GM12801 (cell line): Measurements from ENCODE around the gene RETREG3.

Source experiments
- CTCF ChIP-seq: IDR thresholded peaks from one replicate; pipeline ENCODE4 v1.5.1; 2011; ENCODE audit warnings: control low read depth; ENCODE audit not compliant: insufficient read length; ENCODE audit errors: extremely low read depth

The RETREG3 gene

DNA sequence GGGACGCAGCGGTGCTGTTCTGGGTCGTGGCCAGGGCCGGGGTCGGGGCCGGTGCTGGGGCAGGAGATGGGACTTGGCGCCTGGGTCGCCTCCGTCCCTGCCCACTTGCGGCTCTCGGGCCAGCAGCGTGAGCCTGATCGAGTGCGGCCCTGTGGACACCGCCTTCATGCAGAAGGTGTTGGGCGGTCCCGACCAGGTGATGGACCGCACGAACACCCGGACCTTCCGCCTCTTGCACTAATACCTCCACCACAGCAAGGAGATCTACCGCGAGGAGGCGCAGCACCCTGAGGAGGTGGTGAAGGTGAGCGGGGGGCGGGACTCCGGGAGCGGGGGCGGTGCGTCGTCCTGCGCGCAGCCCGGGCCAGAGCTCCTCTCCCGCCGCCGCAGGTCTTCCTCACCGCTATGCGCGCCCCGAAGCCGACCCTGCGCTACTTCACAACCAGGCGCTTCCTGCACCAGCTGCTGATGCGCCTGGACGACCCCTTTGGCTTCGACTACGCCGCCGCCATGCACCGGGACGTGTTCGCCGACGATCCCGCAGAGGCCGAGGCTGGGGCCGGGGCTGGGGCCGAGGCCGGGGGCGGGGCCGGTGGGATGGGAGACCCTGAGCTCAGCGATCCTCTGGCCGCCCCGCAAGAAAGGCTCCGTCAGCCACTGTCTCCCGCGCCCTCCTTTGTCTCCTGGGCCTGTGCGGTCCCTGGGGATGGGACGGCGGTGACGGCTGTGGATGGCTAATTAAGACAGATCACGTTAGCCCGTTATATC lies 60.9 kb downstream of the RETREG3 start:
- TF ChIP-seq CTCF, result no peak

- no peak for TF ChIP-seq CTCF
Observed at GRCh38 chr17:42547698-42548069, 61.5 kb downstream of the RETREG3 start.

GRCh38 chr17:42547001-42547461 lies 62.1 kb downstream of the RETREG3 start:
- no peak for TF ChIP-seq CTCF

DNA sequence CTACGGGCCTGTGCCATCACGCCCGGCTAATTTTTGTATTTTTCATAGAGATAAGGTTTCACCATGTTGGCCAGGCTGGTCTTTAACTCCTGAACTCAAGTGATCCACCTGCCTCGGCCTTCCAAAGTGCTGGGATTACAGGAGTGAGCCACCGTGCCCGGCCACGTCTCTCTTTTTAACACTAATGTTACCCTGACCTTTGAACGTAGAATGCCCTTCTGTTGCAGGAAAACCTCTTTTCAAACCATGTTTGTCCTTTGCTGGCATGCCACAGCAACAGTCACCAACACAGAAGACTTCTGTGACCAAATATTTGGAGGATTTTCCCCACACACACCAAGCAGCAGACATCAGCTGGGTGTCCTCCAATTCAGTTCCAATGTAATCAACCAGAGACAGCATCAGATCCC lies 64.3 kb downstream of the RETREG3 start:
- no peak for TF ChIP-seq CTCF

- TF ChIP-seq CTCF, result no peak
Observed at GRCh38 chr17:42543190-42544079, 65.7 kb downstream of the RETREG3 start.

- TF ChIP-seq CTCF, result no peak
Observed at GRCh38 chr17:42541041-42541833, 67.9 kb downstream of the RETREG3 start.

GRCh38 chr17:42538482-42538881 lies 70.7 kb downstream of the RETREG3 start:
- no peak for TF ChIP-seq CTCF
